ENCODE results near the gene MAML3. TPM values are rescaled to one million over a fixed set of nuclear protein-coding genes. Genes with fewer than 3 reads are reported as not detected.

Gene MAML3
- 10 to 100 TPM; 13.3 to 19.2 (median 16.8) TPM for polyA plus RNA-seq (ENCODE audit: insufficient read depth in 1 of 5, insufficient read length in 5 of 5, low replicate concordance in 1 of 5)
- long read RNA-seq, donor 1, partial matches to known transcripts: 5 of 5 reads
- long read RNA-seq, donor 1, other reads (novel, unspliced or antisense): 0 of 5 reads
- long read RNA-seq, donor 2: 0 reads
- long read RNA-seq, donor 3: 0 reads
- long read RNA-seq, donor 4: 0 reads
- long read RNA-seq, donor 5, partial matches to known transcripts: 7 of 7 reads
- long read RNA-seq, donor 5, other reads (novel, unspliced or antisense): 0 of 7 reads
- long read RNA-seq, donor 6, partial matches to known transcripts: 5 of 5 reads
- long read RNA-seq, donor 6, other reads (novel, unspliced or antisense): 0 of 5 reads
- long read RNA-seq, donor 7, full-length matches to known transcripts: 1 of 6 reads
- long read RNA-seq, donor 7, partial matches to known transcripts: 5 of 6 reads
- long read RNA-seq, donor 7, other reads (novel, unspliced or antisense): 0 of 6 reads
- long read RNA-seq, donor 8: 0 reads

GRCh38 chr4:140153718-140154571 is at the start of gene MAML3:
Gene MAML3, minus strand, starts transcription at chr4:140154184. Its CDS starts 857 bp downstream, at chr4:140153327.
- DNase-seq: peak; percentile 95 to 96

GRCh38 chr4:140198942-140199341 is 45.0 kb upstream of the MAML3 start:
- DNase-seq: no peak

- DNase-seq: no peak
Measured at GRCh38 chr4:140195806-140196205, 41.8 kb upstream of the MAML3 start.

- DNase-seq: peak in 1 of 2 donors; percentile 24
Measured at GRCh38 chr4:140189805-140190204, 35.8 kb upstream of the MAML3 start.

- DNase-seq: peak; percentile 71 to 76
Measured at GRCh38 chr4:140188975-140189374, 35.0 kb upstream of the MAML3 start.

- DNase-seq: no peak
Measured at GRCh38 chr4:140187316-140187695, 33.3 kb upstream of the MAML3 start.

GRCh38 chr4:140186651-140187315 is 32.8 kb upstream of the MAML3 start:
- no peak for DNase-seq

GRCh38 chr4:140186082-140186438 is 32.1 kb upstream of the MAML3 start:
- DNase-seq: no peak

GRCh38 chr4:140185412-140186081 is 31.6 kb upstream of the MAML3 start:
- DNase-seq: no peak

GRCh38 chr4:140183270-140183669 is 29.3 kb upstream of the MAML3 start:
- DNase-seq: no peak

GRCh38 chr4:140180577-140180976 is 26.6 kb upstream of the MAML3 start:
- DNase-seq: no peak

- no peak for DNase-seq
Measured at GRCh38 chr4:140176735-140177134, 22.8 kb upstream of the MAML3 start.

GRCh38 chr4:140174543-140174942 is 20.6 kb upstream of the MAML3 start:
- no peak for DNase-seq

GRCh38 chr4:140172960-140173359 is 19.0 kb upstream of the MAML3 start:
- DNase-seq: no peak

GRCh38 chr4:140170299-140170698 is 16.3 kb upstream of the MAML3 start:
- no peak for DNase-seq

- DNase-seq: no peak
Measured at GRCh38 chr4:140168936-140169335, 15.0 kb upstream of the MAML3 start.

GRCh38 chr4:140168474-140168873 is 14.5 kb upstream of the MAML3 start:
- DNase-seq: no peak

- DNase-seq: no peak
Measured at GRCh38 chr4:140163029-140163810, 9.2 kb upstream of the MAML3 start.

GRCh38 chr4:140162596-140162995 is 8.6 kb upstream of the MAML3 start:
- DNase-seq: no peak

- no peak for DNase-seq
Measured at GRCh38 chr4:140158365-140159030, 4.5 kb upstream of the MAML3 start.

Measured in right lung (tissue), 10 donors.